Measurements from ENCODE around the gene UBE2D2.
"Not testable (repeated sequence)": the region's sequence is repeated elsewhere in the genome, so short reads cannot be mapped to it uniquely, and the experiment has no call there.

The UBE2D2 gene

DNA sequence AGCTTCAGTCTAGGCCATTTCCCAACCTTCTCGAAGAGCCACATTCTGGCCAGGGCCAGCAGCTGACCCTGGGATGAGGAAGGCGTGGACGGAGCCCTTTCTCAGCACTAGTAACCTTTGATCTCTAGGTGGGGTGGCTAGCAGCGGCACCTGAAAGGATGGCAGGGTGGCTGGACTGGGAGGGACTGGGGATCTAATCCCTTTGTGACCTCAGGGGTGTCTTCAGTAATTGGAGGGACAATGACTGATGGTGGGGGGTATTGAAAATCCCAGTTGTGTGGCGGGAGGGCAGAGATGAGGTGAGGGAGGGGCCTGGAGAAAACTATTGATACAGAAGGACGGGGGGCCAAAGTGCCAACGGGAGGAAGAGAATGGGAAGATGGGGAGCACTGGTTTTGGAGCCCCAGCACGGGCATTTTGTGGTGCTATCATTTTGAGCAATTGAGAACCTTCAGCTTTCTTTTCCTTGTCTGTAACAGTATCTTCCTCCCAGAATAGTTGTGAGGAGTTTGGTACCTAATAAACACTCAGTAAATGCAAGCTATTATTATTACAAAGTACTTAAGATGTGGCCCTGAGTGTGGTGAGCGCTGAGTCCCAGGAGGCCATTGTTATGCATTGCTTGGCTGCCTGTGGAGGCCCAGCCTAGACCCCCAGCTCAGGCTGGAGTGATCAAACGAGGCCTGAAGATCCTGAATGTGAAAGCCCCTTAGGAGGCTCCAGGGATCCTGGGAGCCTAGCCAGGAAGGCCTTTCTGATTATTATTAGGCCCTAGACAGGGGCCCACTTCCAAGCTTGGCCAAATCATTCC is 37.3 kb upstream of the UBE2D2 start:
- DNase-seq (ENCODE audit: insufficient read length, low spot score) (no peak), FAIRE-seq (no peak)
- TF ChIP-seq, protein P1, sequence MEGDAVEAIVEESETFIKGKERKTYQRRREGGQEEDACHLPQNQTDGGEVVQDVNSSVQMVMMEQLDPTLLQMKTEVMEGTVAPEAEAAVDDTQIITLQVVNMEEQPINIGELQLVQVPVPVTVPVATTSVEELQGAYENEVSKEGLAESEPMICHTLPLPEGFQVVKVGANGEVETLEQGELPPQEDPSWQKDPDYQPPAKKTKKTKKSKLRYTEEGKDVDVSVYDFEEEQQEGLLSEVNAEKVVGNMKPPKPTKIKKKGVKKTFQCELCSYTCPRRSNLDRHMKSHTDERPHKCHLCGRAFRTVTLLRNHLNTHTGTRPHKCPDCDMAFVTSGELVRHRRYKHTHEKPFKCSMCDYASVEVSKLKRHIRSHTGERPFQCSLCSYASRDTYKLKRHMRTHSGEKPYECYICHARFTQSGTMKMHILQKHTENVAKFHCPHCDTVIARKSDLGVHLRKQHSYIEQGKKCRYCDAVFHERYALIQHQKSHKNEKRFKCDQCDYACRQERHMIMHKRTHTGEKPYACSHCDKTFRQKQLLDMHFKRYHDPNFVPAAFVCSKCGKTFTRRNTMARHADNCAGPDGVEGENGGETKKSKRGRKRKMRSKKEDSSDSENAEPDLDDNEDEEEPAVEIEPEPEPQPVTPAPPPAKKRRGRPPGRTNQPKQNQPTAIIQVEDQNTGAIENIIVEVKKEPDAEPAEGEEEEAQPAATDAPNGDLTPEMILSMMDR (IDR thresholded peaks at IDR 0.05; ENCODE audit: insufficient read depth, missing control alignments), result no peak

DNA sequence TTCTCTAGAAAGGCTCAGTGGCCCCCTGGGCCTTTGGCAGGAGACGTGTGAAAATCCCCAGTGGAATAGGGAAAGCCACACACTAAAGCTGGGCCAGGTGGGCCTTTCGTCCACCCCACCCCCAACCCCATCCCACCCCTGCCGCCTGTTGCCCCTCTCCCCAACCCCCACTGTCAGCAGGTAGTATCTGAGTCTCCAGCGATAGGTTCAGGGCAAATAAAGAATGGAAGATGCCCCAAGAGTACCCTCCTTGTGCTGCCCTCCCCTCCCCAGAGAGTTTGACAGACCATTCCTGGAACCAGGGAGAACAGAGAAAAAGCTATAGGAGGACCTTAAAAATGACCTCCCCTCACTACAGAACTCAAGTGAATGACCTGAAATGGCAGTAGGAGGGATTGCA is 36.7 kb upstream of the UBE2D2 start:
- FAIRE-seq (no peak), DNase-seq (ENCODE audit: insufficient read length, low spot score) (no peak)

DNA sequence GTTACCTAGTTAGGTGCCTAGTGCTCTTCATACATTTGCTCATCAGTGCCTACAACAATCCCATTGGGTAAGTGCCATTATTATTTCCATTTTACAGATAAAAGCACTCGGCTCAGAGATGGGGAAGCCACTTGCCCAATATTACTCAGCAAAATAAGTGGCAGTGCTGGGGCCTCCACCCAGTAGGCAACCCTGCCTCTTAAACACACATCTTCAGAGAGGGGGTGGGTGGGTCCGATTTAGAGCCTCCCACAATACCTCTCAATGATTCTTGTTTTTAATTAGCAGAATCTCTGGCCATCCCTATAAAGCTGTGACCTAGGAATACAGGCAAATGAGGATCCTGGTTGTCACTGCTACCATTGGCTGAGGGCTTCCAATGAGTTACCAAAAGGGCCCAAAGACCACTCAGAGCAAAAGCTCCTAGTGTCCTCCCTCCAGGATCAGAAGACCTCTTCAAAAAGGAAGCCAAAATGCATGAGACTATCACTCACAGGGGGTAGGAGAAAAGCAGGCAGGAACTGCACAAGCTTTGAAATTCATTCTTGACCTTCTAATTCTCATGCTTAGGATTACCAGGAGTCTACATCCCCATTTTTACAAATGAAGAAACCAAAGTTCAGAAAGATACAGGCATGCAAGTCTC is 36.1 kb upstream of the UBE2D2 start:
- FAIRE-seq (no peak), DNase-seq (ENCODE audit: insufficient read length, low spot score) (no peak)
- TF ChIP-seq, protein P1 (IDR thresholded peaks at IDR 0.05; ENCODE audit: insufficient read depth, missing control alignments), result no peak

More for the DNA sequence above, 36.7 kb upstream of the UBE2D2 start:
- TF ChIP-seq, protein P1 (IDR thresholded peaks at IDR 0.05; ENCODE audit: insufficient read depth, missing control alignments), result no peak

DNA sequence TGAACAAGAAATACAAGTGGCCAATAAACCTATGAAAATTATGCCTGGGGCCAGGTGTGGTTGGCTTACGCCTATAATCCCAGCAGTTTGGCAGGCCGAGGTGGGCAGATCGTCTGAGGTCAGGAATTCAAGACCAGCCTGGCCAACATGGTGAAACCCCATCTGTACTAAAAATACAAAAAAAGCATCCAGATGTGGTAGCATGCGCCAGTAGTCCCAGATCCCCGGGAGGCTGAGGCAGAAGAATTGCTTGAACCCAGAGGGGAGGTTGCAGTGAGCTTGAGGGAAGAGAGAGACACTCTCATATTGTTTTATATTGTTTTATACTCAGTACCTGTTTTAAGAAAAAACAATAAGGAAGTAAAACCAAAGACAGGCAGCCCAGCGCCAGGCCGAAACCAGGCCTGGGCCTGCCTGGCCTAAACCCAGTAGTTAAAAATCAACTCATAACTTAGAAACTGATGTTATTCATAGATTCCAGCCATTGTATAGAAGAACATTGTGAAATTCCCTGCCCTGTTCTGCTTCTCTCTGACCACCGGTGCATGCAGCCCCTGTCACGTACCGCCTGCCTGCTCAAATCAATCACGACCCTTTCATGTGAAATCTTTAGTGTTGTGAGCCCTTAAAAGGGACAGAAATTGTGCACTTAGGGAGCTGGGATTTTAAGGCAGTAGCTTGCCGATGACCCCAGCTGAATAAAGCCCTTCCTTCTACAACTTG is 35.4 kb upstream of the UBE2D2 start:
- DNase-seq (ENCODE audit: insufficient read length, low spot score); FAIRE-seq: not testable (repeated sequence)

DNA sequence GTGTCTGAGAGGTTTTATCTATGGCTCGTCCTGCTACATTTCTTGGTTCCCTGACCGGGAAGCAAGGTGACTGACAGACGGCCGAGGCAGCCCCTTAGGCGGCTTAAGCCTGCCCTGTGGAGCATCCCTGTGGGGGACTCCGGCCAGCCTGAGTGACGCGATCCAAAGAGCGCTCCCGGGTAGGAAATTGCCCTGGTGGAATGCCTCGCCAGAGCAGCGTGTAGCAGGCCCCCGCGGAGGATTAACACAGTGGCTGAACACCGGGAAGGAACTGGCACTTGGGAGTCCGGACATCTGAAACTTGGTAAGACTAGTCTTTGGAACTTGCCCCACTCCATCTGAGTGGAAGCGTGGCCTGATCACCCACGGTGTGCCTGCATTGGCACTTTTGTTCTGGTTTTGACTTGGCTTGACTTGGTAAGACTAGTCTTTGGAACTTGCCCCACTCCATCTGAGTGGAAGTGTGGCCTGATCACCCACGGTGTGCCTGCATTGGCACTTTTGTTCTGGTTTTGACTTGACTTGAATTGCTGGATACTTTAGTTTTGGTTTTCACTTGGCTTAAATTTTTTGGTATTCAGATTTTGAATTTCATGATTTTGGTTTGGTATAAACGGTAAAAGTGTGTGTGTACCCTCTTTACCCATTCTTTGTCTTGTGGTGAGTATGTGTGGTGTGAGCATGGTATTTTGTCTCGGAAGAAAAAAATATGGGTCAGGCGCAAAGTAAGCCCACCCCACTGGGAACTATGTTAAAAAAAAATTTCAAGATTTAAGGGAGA is 34.6 kb upstream of the UBE2D2 start:
- not testable (repeated sequence) for FAIRE-seq; DNase-seq (ENCODE audit: insufficient read length, low spot score)

DNA sequence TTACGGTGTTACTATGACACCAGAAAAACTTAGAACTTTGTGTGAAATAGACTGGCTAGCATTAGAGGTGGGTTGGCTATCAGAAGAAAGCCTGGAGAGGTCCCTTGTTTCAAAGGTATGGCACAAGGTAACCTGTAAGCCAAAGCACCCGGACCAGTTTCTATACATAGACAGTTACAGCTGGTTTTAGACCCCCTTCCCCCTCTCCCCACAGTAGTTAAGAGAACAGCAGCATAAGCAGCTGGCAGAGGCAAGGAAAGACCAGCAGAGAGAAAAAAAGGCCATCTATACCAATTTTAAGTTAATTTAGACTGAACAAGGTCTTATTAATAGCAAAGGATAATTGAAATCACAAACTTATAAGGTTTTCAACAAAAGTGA is 34.1 kb upstream of the UBE2D2 start:
- not testable (repeated sequence) for FAIRE-seq; DNase-seq (ENCODE audit: insufficient read length, low spot score)

DNA sequence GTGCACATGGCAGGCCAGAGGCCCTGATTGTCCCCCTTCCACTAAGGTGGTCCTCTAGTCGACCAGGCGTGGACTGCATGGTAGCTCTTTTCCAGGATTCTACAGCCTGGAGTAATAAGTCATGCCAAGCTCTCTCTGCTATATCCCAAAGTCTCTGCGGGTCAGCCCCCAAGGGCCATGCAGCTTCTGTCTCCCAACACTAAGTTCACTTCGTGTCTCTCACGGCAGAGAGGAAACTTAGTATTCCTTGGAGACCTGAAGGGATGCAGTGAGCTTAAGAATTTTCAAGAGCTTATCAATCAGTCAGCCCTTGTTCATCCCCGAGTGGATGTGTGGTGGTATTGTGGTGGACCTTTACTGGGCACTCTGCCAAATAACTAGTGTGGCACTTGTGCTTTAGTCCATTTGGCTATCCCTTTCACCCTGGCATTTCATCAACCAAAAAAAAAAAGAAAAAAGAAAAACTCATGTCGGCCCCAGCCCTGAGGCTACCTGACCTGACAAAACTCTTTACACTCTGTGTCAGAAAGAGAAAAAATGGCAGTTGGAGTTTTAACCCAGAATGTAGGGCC is 33.2 kb upstream of the UBE2D2 start:
- not testable (repeated sequence) for FAIRE-seq; DNase-seq (ENCODE audit: insufficient read length, low spot score)

DNA sequence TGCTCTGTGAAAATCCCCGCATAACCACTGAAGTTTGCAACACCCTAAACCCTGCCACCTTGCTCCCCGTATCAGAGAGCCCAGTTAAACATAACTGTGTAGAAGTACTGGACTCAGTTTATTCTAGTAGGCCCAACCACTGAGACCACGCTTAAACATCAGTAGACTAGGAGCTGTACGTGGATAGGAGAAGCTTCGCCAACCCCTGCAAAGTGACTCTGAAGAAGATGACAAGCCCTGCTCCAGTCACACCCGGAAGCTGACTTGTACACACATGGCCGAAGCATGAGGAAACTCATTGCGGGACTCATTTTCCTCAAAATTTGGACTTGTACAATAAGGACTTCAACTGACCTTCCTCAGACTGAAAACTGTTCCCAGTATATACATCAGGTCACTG is 32.4 kb upstream of the UBE2D2 start:
- DNase-seq (ENCODE audit: insufficient read length, low spot score); FAIRE-seq: not testable (repeated sequence)

DNA sequence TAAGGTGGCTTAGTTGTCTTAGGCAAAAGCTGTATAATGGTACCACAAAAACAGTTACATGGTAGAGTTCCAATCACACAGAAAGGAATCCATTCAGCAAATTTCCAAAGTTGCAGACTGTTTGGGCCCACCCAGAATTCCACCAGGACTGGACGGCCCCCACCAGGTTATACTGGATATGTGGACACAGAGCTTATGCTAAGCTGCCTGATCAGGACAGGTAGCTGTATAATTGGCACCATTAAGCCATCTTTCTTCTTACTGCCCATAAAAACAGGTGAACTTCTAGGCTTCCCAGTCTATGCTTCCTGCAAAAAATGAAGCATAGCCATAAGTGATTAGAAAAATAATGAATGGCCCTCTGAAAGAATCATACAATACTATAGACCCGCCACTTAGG is 31.1 kb upstream of the UBE2D2 start:
- DNase-seq (ENCODE audit: insufficient read length, low spot score); FAIRE-seq: not testable (repeated sequence)

DNA sequence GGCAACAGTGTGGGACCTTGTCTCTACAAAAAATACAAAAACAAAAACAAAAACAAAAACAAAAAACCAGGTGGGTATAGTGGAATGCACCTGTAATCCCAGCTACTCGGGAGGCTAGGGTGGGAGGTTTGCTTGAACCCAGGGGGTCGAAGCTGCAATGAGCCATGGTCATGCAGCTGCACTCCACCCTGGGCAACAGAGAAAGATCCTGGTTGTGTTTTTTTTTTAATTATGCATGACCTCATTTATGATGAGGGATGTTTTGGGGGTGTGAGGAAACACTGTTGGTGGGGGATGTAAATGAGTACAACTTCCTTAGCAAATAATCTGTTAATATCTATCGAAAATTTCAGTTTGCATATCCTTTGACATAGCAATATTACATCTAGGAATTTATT is 29.4 kb upstream of the UBE2D2 start:
- FAIRE-seq, result no peak
- TF ChIP-seq, protein P1 (IDR thresholded peaks at IDR 0.05; ENCODE audit: insufficient read depth, missing control alignments), result no peak
- DNase-seq (ENCODE audit: insufficient read length, low spot score), result no peak
